ENCODE results near the gene ASS1. TPM values are rescaled to one million over a fixed set of nuclear protein-coding genes. Genes with fewer than 3 reads are reported as not detected.

The ASS1 gene
- total RNA-seq, 6 experiments from 2014 or later = 437 to 1,278 (median 1,014) TPM

- WGBS (ENCODE audit: insufficient coverage, low coverage, low lambda C conversion rate, missing lambda C conversion rate) = 25% methylated on average over 3 of the region's 6 CpGs
Measured at GRCh38 chr9:130438382-130438981, 6.3 kb upstream of the ASS1 start.

GRCh38 chr9:130441031-130441430 lies 3.7 kb upstream of the ASS1 start:
- WGBS (ENCODE audit: insufficient coverage, low coverage, low lambda C conversion rate, missing lambda C conversion rate) = 100% methylated on average over 1 of the region's 1 CpG
- no peak for ATAC-seq

More at GRCh38 chr9:130438382-130438981, 6.3 kb upstream of the ASS1 start:
- TF ChIP-seq POLR2A (IDR thresholded peaks at IDR 0.05) = no peak
- H3K4me1 ChIP-seq = peaks cover 0 to 49% (median 2%) of the 10 kb centered on the region in 4 donors
- peak; percentile 31 to 95 (median 94) for DNase-seq
- H3K9me3 ChIP-seq = peaks cover 0 to 4% (median 0%) of the 10 kb centered on the region in 4 donors
- intact Hi-C loops (cut with DNase I) = no loop called here
- H3K27me3 ChIP-seq = no peaks in the 10 kb centered on the region
- H3K36me3 ChIP-seq = no peaks in the 10 kb centered on the region
- peak overlapping the region in 1 of 3 donors; percentile 48 for H3K4me3 ChIP-seq
- H3K27ac ChIP-seq = peak overlapping the region in 2 of 3 donors; percentile 66 to 96
- ATAC-seq = peak; percentile 16 to 57 (median 45)

GRCh38 chr9:130442746-130443455 lies 1.9 kb upstream of the ASS1 start:
- Histone ChIP-seq H3K9me3 (peaks cover 0 to 4% (median 0%) of the 10 kb centered on the region in 4 donors), H3K4me3 (no peak overlapping the region), H3K27ac (peak overlapping the region in 2 of 3 donors; percentile 77 to 99), H3K27me3 (no peaks in the 10 kb centered on the region), H3K4me1 (peaks cover 0 to 49% (median 13%) of the 10 kb centered on the region in 4 donors), H3K36me3 (no peaks in the 10 kb centered on the region)
- ATAC-seq (peak; percentile 2 to 33 (median 24)), DNase-seq (peak; percentile 25 to 89 (median 83))
- TF ChIP-seq POLR2A (IDR thresholded peaks at IDR 0.05) (no peak), CTCF (IDR thresholded peaks at IDR 0.05) (no peak)
- intact Hi-C loops (cut with DNase I) = no loop called here
- 18% methylated on average over 3 of the region's 9 CpGs for WGBS (ENCODE audit: insufficient coverage, low coverage, low lambda C conversion rate, missing lambda C conversion rate)

More at GRCh38 chr9:130441031-130441430, 3.7 kb upstream of the ASS1 start:
- peak overlapping the region in 1 of 3 donors; percentile 96 for H3K27ac ChIP-seq
- H3K4me3 ChIP-seq = no peak overlapping the region
- no peak for DNase-seq
- TF ChIP-seq CTCF (IDR thresholded peaks at IDR 0.05) = no peak
- TF ChIP-seq POLR2A (IDR thresholded peaks at IDR 0.05) = no peak
- H3K27me3 ChIP-seq = no peaks in the 10 kb centered on the region
- H3K4me1 ChIP-seq = peaks cover 0 to 51% (median 7%) of the 10 kb centered on the region in 4 donors
- no peaks in the 10 kb centered on the region for H3K36me3 ChIP-seq
- intact Hi-C loops (cut with DNase I) = no loop called here
- peaks cover 0 to 4% (median 0%) of the 10 kb centered on the region in 4 donors for H3K9me3 ChIP-seq

DNA sequence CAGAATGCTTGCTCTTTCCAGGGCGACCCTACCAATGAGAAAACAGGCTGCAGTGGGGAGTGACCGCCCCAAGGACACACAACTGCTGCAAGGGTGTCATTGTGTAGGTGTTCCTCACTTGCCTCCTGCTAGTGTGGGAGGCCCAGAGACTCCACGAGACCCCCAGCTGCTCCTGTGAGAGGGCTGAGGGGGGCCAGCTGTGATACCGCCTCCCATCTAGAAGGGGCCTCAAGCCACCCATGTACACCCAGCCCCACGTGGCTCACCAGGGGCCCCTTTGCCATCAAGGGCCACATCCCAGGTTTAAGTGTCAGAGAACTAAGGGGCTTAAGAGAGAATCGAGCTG lies 1.3 kb upstream of the ASS1 start:
- ATAC-seq (no peak), DNase-seq (peak in 1 of 3 donors; percentile 52)
- Histone ChIP-seq H3K27ac (peak overlapping the region in 2 of 3 donors; percentile 77 to 99), H3K4me3 (no peak overlapping the region), H3K36me3 (no peaks in the 10 kb centered on the region), H3K4me1 (peaks cover 0 to 49% (median 16%) of the 10 kb centered on the region in 4 donors), H3K27me3 (no peaks in the 10 kb centered on the region), H3K9me3 (peaks cover 0 to 4% (median 0%) of the 10 kb centered on the region in 4 donors)
- WGBS (ENCODE audit: insufficient coverage, low coverage, low lambda C conversion rate, missing lambda C conversion rate) = 26% methylated on average over 3 of the region's 6 CpGs
- intact Hi-C loops (cut with DNase I) = no loop called here
- TF ChIP-seq POLR2A (IDR thresholded peaks at IDR 0.05) (no peak), CTCF (IDR thresholded peaks at IDR 0.05) (no peak)
